BLaER1 treated with 17β-estradiol and CSF1 and Interleukin-3, amounts not matched to agents 10 nM and 100 nM (cell line): ENCODE measurements around the gene NFATC4.

Source experiments
- H3K27ac ChIP-seq, 11 experiments: shearing (Covaris generic); formaldehyde crosslinking; 2 replicates each; pipeline ENCODE4 v1.8.1; 2022
- H3K27me3 ChIP-seq, 11 experiments: shearing (Covaris generic); formaldehyde crosslinking; 2 replicates each; pipeline ENCODE4 v1.8.1; 2022
- H3K36me3 ChIP-seq, 11 experiments: shearing (Covaris generic); formaldehyde crosslinking; 2 replicates each; pipeline ENCODE4 v1.8.1; 2022
- H3K4me1 ChIP-seq, 10 experiments: shearing (Covaris generic); formaldehyde crosslinking; 2 replicates each; pipeline ENCODE4 v1.8.1; 2022
- H3K4me2 ChIP-seq, 11 experiments: shearing (Covaris generic); formaldehyde crosslinking; 2 replicates each; pipeline ENCODE4 v1.8.1; 2022
- H3K4me3 ChIP-seq, 10 experiments: shearing (Covaris generic); formaldehyde crosslinking; 2 replicates each; pipeline ENCODE4 v1.8.1; 2022
- H3K9ac ChIP-seq, 11 experiments: shearing (Covaris generic); formaldehyde crosslinking; 2 replicates each; pipeline ENCODE4 v1.8.1; 2022
- H3K9me3 ChIP-seq, 11 experiments: shearing (Covaris generic); formaldehyde crosslinking; replicated peaks in 1 of 11; 2 replicates each; pipeline ENCODE4 v1.8.1; 2022
- H4K20me1 ChIP-seq, 11 experiments: shearing (Covaris generic); formaldehyde crosslinking; 2 replicates each; pipeline ENCODE4 v1.8.1; 2022
- Cebpa-rat ChIP-seq, 11 experiments: shearing (Covaris generic); IDR thresholded peaks; 2 replicates each; pipeline ENCODE4 v1.8.1; 2022

Gene NFATC4

GRCh38 chr14:24416932-24417619 is 49.1 kb downstream of the NFATC4 start:
- Histone ChIP-seq H3K4me2 (peak overlapping the region; percentile 6 to 95 (median 79); a peak in 19 of 22 replicates), H3K9ac (peak overlapping the region in 2 of 11 experiments; percentile 2 to 50; a peak in 4 of 22 replicates), H3K27me3 (peaks cover 0 to 7% (median 0%) of the 10 kb centered on the region in 11 experiments; a peak in 1 of 22 replicates), H3K27ac (peak overlapping the region in 4 of 11 experiments; percentile 2 to 60 (median 28); a peak in 6 of 22 replicates), H3K4me1 (peaks cover 11 to 51% (median 36%) of the 10 kb centered on the region in 10 experiments), H3K36me3 (peaks cover 0 to 40% (median 31%) of the 10 kb centered on the region in 11 experiments; a peak in 19 of 22 replicates), H4K20me1 (no peaks in the 10 kb centered on the region), H3K9me3 (no peaks in the 10 kb centered on the region), H3K4me3 (no peak overlapping the region)
- no peak for TF ChIP-seq Cebpa-rat (IDR thresholded peaks at IDR 0.05)

GRCh38 chr14:24417832-24418491 is 50.0 kb downstream of the NFATC4 start:
- Histone ChIP-seq H3K4me1 (peaks cover 19 to 56% (median 43%) of the 10 kb centered on the region in 10 experiments), H3K36me3 (peaks cover 0 to 32% (median 27%) of the 10 kb centered on the region in 11 experiments; a peak in 19 of 22 replicates), H3K9ac (no peak overlapping the region), H3K27ac (0 out of 22 replicates have a peak overlapping the region, but pooled peaks of 1 of the 11 experiments have one; percentile 60), H3K4me2 (peak overlapping the region in 9 of 11 experiments; percentile 49 to 95 (median 80); a peak in 17 of 22 replicates), H3K9me3 (no peaks in the 10 kb centered on the region), H4K20me1 (no peaks in the 10 kb centered on the region), H3K4me3 (no peak overlapping the region), H3K27me3 (peaks cover 0 to 7% (median 0%) of the 10 kb centered on the region in 11 experiments; a peak in 1 of 22 replicates)
- no peak for TF ChIP-seq Cebpa-rat (IDR thresholded peaks at IDR 0.05)

GRCh38 chr14:24418492-24418873 is 50.5 kb downstream of the NFATC4 start:
- H3K9me3 ChIP-seq: no peaks in the 10 kb centered on the region
- peaks cover 0 to 27% (median 22%) of the 10 kb centered on the region in 11 experiments; a peak in 19 of 22 replicates for H3K36me3 ChIP-seq
- H3K9ac ChIP-seq: no peak overlapping the region
- peak overlapping the region in 7 of 11 experiments; percentile 71 to 95 (median 83); a peak in 12 of 22 replicates for H3K4me2 ChIP-seq
- peaks cover 25 to 61% (median 48%) of the 10 kb centered on the region in 10 experiments for H3K4me1 ChIP-seq
- H4K20me1 ChIP-seq: no peaks in the 10 kb centered on the region
- H3K4me3 ChIP-seq: no peak overlapping the region
- TF ChIP-seq Cebpa-rat (IDR thresholded peaks at IDR 0.05): no peak
- peaks cover 0 to 9% (median 0%) of the 10 kb centered on the region in 11 experiments; a peak in 2 of 22 replicates for H3K27me3 ChIP-seq
- H3K27ac ChIP-seq: no peak overlapping the region

- H3K9me3 ChIP-seq: no peaks in the 10 kb centered on the region
- peaks cover 30 to 76% (median 61%) of the 10 kb centered on the region in 10 experiments for H3K4me1 ChIP-seq
These were observed 54.3 kb downstream of the NFATC4 start for GRCh38 chr14:24422261-24422660.

GRCh38 chr14:24422694-24423601 is 55.0 kb downstream of the NFATC4 start:
- Histone ChIP-seq H3K4me1 (peaks cover 33 to 76% (median 60%) of the 10 kb centered on the region in 10 experiments), H3K9ac (peak overlapping the region in 2 of 11 experiments; percentile 28 to 40; a peak in 2 of 22 replicates), H3K27ac (peak overlapping the region in 1 of 11 experiments; percentile 5; a peak in 1 of 22 replicates), H4K20me1 (no peaks in the 10 kb centered on the region), H3K27me3 (peaks cover 0 to 11% (median 0%) of the 10 kb centered on the region in 11 experiments; a peak in 2 of 22 replicates), H3K4me3 (peak overlapping the region in 2 of 10 experiments; percentile 13 to 17; a peak in 2 of 20 replicates), H3K36me3 (no peaks in the 10 kb centered on the region), H3K9me3 (no peaks in the 10 kb centered on the region), H3K4me2 (peak overlapping the region; percentile 59 to 95 (median 85))
- TF ChIP-seq Cebpa-rat (IDR thresholded peaks at IDR 0.05): no peak

More at GRCh38 chr14:24422261-24422660, 54.3 kb downstream of the NFATC4 start:
- no peak for TF ChIP-seq Cebpa-rat (IDR thresholded peaks at IDR 0.05)
- Histone ChIP-seq H3K4me2 (peak overlapping the region; percentile 59 to 95 (median 85)), H3K27ac (peak overlapping the region in 1 of 11 experiments; percentile 5; a peak in 1 of 22 replicates), H3K27me3 (peaks cover 0 to 11% (median 0%) of the 10 kb centered on the region in 11 experiments; a peak in 2 of 22 replicates), H3K9ac (peak overlapping the region in 3 of 11 experiments; percentile 5 to 40 (median 28); a peak in 1 of 22 replicates), H3K36me3 (no peaks in the 10 kb centered on the region), H3K4me3 (peak overlapping the region in 2 of 10 experiments; percentile 13 to 17; a peak in 1 of 20 replicates), H4K20me1 (no peaks in the 10 kb centered on the region)

GRCh38 chr14:24425704-24426103 is 57.7 kb downstream of the NFATC4 start:
- Histone ChIP-seq H3K27ac (peak overlapping the region in 2 of 11 experiments; percentile 29 to 57; a peak in 4 of 22 replicates), H3K27me3 (peaks cover 0 to 4% (median 0%) of the 10 kb centered on the region in 11 experiments; a peak in 1 of 22 replicates), H3K4me2 (peak overlapping the region; percentile 30 to 99 (median 63); a peak in 20 of 22 replicates), H3K36me3 (no peaks in the 10 kb centered on the region), H3K9ac (no peak overlapping the region), H3K9me3 (no peaks in the 10 kb centered on the region), H3K4me3 (no peak overlapping the region), H4K20me1 (peaks cover 0 to 5% (median 1%) of the 10 kb centered on the region in 11 experiments; a peak in 8 of 22 replicates), H3K4me1 (peaks cover 49 to 89% (median 75%) of the 10 kb centered on the region in 10 experiments)
- TF ChIP-seq Cebpa-rat (IDR thresholded peaks at IDR 0.05): no peak

- H4K20me1 ChIP-seq: peaks cover 0 to 10% (median 7%) of the 10 kb centered on the region in 11 experiments; a peak in 12 of 22 replicates
- H3K4me3 ChIP-seq: no peak overlapping the region
- H3K9ac ChIP-seq: no peak overlapping the region
- TF ChIP-seq Cebpa-rat (IDR thresholded peaks at IDR 0.05): no peak
- no peaks in the 10 kb centered on the region for H3K9me3 ChIP-seq
- peak overlapping the region in 9 of 11 experiments; percentile 30 to 99 (median 98); a peak in 17 of 22 replicates for H3K4me2 ChIP-seq
- H3K27ac ChIP-seq: no peak overlapping the region
- H3K27me3 ChIP-seq: peaks cover 0 to 4% (median 0%) of the 10 kb centered on the region in 11 experiments; a peak in 1 of 22 replicates
- peaks cover 54 to 89% (median 81%) of the 10 kb centered on the region in 10 experiments for H3K4me1 ChIP-seq
- no peaks in the 10 kb centered on the region for H3K36me3 ChIP-seq
These were observed 58.3 kb downstream of the NFATC4 start for GRCh38 chr14:24426150-24426911.
